Activated CD8-positive, alpha-beta memory T cell treated with anti-CD3 and anti-CD28 coated beads, Interleukin-2, amount 50 U/mL, for 24 hours (primary cell): Measurements from ENCODE around the gene HCK.

Source experiments
- DNase-seq: peaks from one replicate; pipeline ENCODE4 v3.0.0-alpha.2; 2020; ENCODE audit errors: extremely low read depth

The HCK gene

GRCh38 chr20:32129863-32130262, 77.8 kb downstream of the HCK start:
- DNase-seq = no peak

GRCh38 chr20:32130352-32130751, 78.3 kb downstream of the HCK start:
- no peak for DNase-seq

DNA sequence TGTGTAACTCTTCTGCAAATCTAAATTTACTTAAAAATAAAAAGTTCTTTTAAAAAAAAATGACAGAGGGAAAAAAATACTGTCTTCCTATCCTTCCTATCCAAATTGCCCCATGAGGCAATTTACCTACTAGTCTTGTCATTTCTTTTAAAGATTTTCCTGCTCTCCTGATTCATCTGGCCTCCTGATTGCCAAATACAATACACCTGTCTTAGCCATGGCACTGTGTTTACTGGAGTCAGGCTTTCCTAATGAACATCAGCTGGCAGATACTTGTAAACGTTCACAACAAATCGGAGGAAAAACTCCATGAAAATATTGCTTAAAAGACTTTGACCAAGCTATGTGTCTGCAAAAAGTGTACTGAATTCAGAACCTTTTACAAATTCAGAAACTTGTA, 78.9 kb downstream of the HCK start:
- no peak for DNase-seq

DNA sequence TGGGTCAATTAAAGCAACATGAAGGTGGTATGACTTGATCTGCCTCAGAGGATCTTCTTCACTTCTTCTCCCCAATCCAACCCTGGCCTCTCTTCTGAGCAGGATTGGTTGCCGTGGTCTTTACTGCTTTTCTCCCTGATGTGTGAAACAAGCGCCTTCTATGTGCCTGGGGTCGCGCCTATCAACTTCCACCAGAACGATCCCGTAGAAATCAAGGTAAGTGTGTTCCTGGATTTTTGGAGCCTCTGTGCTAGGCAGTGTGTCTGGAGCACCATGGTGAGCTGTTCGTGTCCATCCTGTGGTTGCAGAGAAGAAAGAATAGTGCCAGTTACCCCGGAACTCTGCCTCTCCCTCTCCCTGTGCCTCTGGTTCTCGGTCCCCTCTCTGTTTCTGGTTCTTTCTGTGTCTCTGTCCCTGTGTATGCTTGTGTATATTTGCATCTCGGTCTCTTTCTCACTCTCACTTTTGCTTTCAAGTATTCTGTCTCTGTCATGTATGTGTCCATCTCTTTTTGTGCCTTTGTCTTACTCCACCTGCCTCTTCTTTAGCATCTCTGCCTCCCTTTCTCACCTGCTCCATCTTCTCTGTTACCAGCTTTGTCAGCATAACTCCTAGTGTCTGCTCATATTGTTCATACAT, 81.0 kb downstream of the HCK start:
- DNase-seq = no peak

DNA sequence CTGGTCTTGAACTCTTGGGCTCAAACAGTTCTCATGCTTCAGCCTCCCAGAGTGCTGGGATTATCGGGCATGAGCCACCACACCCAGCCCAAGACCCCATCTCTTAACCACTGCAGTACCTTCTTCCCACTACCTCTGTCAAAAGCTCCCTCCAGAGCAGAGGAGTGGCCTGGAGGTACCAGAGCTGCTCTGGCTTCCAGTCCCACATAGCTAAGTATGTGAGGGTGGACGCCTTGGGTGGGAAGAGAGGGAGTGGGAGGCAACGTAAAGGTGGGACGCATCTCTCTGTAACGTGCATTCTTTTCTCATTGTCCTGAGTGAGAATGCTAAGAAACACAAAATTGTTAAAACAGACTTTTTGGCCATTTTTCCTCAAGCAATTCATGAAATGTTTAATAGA, 82.0 kb downstream of the HCK start:
- DNase-seq = no peak

DNA sequence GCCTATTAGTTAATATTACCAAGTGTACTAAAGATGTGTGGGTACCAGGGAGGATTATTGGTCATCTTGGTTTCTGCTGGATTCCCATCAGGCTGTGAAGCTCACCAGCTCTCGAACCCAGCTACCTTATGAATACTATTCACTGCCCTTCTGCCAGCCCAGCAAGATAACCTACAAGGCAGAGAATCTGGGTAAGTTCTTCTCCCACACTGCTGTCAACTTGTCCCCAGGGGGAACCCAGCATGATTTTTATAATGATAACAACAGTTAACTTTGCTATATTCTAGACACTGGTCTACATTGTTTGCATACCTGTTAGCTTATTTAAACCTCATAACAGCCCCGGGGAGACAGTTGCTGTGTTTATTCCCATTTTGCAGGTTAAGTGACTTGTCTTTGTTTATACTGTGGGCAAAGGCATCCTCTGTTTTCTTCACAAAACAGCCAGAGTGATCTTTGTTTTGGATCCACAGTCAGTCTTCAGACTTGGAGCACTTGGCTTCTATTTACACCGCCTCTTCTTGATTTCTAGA, 84.0 kb downstream of the HCK start:
- DNase-seq = no peak

DNA sequence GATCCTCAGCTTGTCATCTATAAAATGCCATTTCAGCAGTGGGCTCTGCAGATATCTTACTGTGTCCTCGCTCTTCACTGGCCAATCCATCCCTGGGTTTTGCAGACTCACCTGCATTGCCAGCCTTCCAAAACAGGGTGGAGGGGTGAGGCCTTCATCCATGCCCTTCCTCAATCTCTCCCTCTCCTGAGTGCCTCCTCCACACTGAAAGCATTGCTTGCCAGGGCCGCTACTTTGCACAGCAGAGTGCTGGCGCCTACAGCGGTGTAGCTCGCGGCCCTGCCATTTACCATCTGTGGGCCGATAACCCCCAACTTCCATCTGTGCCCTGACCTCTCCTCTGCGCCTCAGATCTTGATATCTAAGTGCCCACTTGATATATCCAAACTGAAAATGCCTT, 86.9 kb downstream of the HCK start:
- no peak for DNase-seq

- no peak for DNase-seq
These were observed 87.9 kb downstream of the HCK start for GRCh38 chr20:32139947-32140346.

DNA sequence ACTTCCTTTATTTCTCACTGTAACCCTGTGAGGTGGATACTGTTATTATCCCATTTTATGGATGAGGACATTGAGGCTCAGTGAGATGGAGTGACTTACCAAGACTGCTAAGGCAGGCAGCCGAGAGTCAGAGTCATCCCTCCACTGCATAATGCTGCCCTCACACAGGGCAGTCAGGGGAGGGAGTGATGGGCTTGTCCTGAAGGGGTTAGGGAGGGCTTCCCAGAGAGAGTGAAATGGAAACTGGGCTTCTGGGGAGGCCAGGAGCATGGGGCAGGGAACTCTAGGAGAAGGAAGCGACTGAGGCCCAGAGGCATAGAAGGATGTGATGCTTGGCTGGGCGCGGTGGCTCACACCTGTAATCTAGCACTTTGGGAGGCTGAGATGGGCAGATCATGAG, 88.6 kb downstream of the HCK start:
- DNase-seq = no peak

DNA sequence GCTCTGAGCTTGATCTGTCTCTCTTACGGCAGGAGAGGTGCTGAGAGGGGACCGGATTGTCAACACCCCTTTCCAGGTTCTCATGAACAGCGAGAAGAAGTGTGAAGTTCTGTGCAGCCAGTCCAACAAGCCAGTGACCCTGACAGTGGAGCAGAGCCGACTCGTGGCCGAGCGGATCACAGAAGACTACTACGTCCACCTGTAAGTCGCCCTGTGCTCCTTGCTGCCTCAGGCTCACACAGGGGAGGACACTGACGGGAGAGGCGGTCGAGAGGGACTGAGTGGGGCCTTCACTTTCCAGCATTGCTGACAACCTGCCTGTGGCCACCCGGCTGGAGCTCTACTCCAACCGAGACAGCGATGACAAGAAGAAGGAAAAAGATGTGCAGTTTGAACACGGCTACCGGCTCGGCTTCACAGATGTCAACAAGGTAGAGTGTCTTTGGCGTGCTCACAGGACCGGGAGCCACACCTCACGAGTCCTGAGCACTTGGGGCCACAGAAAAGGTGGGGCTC, 89.5 kb downstream of the HCK start:
- no peak for DNase-seq

DNA sequence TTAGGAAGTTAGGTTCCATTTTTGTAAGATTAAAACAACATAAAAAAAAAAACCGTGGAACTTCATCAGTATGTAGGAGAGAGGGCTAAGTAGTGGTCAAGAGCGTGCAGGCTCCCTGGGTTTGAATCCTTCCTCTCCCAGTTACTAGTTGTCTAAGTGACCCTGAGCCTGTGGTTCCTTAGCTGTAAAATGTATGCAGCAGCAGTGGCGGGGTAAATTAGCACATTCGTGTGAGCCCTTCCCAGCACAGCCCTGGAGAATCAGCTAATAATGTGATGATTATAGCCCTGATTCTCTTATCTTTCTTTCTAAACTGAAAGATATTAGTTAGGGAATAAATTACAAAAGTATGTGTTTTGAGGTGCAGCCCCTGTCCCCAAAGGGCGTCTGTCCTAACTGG, 90.0 kb downstream of the HCK start:
- no peak for DNase-seq

DNA sequence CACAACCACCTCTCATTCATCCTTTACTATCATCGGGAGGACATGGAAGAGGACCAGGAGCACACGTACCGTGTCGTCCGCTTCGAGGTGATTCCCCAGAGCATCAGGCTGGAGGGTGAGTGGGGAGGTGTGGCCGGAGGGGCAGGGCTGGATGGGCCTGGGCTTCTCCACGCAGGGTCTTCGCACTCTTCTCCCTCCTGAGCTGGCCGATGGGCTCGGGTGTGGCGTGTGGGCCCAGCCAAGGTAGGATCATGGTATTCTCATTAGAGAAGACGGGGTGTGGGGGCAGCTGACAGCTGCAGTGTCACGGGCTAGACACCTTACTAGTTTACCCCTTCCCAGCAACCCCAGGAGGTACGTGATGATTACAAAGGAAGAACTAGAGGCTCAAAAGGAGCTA, 90.9 kb downstream of the HCK start:
- DNase-seq = no peak

DNA sequence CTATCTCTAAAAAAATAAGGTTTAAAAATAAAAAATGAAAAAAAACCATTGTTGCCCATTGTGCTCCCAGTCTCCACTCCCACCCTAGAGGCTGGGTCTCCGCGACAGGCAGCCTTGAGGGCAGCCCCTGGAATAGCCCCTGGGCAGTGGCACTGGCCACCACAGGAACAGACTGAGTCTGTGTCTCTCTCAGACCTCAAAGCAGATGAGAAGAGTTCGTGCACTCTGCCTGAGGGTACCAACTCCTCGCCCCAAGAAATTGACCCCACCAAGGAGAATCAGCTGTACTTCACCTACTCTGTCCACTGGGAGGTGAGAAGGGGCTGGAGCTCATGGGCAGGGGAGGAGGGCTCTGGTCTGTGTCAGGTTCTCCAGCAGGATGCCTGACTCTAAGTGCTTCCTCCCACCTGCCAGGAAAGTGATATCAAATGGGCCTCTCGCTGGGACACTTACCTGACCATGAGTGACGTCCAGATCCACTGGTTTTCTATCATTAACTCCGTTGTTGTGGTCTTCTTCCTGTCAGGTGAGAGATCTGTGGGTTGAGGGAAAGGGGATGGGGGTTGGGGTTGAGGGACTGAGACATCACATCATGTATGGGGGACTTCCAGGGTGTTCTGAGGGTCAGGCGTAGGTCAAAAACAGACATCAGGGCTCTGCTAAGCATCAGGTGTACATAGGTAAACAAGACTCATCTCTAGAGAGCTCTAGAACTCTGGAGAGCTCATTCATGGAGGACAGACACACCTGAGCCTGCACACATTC, 93.0 kb downstream of the HCK start:
- DNase-seq = no peak

DNA sequence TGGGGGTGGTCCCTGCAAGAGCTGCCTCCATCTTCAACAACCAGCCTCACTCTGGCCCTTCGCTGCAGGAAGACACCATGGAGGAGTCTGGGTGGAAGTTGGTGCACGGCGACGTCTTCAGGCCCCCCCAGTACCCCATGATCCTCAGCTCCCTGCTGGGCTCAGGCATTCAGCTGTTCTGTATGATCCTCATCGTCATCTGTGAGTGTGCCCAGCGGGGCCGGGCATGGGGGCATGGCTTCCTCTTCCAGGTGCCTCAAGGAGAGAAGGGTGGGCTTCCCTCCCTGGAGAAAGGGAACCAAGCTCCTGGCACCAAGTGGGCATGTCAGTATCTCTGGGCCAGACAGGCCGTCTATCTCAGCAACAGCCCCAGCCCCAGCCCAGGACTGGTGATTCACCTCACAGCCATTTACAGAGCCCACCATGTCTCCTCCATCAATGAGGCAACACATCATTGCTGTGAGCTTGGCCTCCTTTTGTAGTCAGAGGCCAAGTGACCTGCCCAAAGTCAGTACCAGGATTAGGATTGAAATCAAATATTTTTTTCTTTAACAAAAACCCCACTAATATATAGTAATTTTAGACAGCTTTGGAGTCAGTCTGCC, 97.6 kb downstream of the HCK start:
- DNase-seq = no peak

DNA sequence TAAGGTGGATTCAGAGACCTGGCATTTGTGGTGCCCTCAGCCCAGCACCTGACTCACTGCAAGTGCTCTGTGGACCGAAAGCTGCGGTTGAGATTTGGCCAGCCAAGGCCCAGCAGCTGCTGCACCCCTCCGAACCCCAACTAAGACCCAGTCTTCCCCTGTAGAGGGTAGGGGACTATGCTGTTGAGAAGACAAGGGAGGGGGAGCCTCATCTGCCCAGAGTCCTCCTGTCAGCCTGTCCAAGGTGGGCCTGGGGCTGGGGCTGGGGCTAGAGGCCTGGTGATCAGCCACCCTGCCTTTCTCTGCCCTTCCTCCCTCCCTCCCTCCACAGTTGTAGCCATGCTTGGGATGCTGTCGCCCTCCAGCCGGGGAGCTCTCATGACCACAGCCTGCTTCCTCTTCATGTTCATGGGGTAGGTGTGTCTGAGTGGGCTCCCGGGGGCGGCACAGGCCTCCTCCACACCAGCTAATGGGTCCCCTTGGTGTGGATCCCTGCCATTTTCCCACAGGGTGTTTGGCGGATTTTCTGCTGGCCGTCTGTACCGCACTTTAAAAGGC, 98.3 kb downstream of the HCK start:
- DNase-seq = no peak
